WI38 (cell line): ENCODE results near the gene ENO2.
"Not testable (repeated sequence)": the region's sequence is repeated elsewhere in the genome, so short reads cannot be mapped to it uniquely, and the experiment has no call there.

ENCODE experiments used
- H3K4me3 ChIP-seq: 2 replicates; pipeline ENCODE4 v1.5.1; 2011; ENCODE audit warnings: low read depth, mild to moderate bottlenecking, control low read depth, low read length
- TF ChIP-seq, protein P1 (sequence below): IDR thresholded peaks from 2 replicates; pipeline ENCODE4 v1.5.1; 2012; ENCODE audit warnings: low read depth, mild to moderate bottlenecking, control low read depth, low read length

The ENO2 gene

GRCh38 chr12:6883252-6883651 is 31.1 kb upstream of the ENO2 start:
- TF ChIP-seq, protein P1, sequence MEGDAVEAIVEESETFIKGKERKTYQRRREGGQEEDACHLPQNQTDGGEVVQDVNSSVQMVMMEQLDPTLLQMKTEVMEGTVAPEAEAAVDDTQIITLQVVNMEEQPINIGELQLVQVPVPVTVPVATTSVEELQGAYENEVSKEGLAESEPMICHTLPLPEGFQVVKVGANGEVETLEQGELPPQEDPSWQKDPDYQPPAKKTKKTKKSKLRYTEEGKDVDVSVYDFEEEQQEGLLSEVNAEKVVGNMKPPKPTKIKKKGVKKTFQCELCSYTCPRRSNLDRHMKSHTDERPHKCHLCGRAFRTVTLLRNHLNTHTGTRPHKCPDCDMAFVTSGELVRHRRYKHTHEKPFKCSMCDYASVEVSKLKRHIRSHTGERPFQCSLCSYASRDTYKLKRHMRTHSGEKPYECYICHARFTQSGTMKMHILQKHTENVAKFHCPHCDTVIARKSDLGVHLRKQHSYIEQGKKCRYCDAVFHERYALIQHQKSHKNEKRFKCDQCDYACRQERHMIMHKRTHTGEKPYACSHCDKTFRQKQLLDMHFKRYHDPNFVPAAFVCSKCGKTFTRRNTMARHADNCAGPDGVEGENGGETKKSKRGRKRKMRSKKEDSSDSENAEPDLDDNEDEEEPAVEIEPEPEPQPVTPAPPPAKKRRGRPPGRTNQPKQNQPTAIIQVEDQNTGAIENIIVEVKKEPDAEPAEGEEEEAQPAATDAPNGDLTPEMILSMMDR: no peak

GRCh38 chr12:6883683-6884082 is 30.7 kb upstream of the ENO2 start:
- TF ChIP-seq, protein P1: no peak
- H3K4me3 ChIP-seq: no peak overlapping the region

More at GRCh38 chr12:6883252-6883651, 31.1 kb upstream of the ENO2 start:
- H3K4me3 ChIP-seq: no peak overlapping the region

DNA sequence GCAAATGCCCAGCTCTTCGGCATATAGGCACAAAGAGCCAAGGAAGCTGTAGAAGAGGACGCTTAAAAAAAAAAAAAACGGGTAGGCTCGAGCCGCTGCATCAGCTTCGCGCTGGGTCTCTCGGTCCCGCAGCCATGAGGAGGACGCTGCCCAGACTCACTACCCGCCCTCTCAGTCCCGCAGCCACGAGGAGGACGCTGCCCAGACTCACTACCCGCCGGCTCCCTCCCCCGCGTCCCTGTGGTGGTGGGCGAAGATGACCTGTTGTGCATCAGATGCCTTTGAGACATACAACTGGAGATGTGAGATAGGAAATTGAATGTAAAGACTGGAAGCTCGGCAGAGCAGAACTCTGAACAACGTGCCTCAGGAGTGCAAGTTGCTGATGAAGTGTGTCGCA is 29.8 kb upstream of the ENO2 start:
- TF ChIP-seq, protein P1: no peak

DNA sequence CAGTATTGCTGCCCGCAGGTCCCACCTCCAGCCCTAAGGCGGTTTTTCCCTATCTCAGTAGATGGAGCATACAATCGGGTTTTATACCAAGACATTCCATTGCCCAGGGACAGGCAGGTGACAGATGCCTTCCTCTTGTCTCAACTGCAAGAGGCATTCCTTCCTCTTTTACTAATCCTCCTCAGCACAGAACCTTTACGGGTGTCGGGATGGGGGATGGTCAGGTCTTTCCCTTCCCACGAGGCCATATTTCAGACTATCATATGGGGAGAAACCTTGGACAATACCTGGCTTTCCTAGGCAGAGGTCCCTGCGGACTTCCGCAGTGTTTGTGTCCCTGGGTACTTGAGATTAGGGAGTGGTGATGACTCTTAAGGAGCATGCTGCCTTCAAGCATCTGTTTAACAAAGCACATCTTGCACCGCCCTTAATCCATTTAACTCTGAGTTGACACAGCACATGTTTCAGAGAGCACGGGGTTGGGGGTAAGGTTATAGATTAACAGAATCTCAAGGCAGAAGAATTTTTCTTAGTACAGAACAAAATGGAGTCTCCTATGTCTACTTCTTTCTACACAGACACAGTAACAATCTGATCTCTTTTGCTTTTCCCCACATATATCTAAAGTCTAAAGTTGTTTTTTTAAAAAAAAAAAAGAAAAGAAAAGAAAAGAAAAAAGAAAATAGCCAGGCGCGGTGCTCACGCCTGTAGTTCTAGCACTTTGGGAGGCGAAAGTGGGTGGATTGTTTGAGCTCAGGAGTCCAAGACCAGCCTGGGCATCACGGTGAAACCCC is 28.0 kb upstream of the ENO2 start:
- not testable (repeated sequence) for H3K4me3 ChIP-seq

More for the DNA sequence above, 29.8 kb upstream of the ENO2 start:
- H3K4me3 ChIP-seq: no peak overlapping the region

GRCh38 chr12:6887460-6887859 is 26.9 kb upstream of the ENO2 start:
- TF ChIP-seq, protein P1: no peak
- no peak overlapping the region for H3K4me3 ChIP-seq

DNA sequence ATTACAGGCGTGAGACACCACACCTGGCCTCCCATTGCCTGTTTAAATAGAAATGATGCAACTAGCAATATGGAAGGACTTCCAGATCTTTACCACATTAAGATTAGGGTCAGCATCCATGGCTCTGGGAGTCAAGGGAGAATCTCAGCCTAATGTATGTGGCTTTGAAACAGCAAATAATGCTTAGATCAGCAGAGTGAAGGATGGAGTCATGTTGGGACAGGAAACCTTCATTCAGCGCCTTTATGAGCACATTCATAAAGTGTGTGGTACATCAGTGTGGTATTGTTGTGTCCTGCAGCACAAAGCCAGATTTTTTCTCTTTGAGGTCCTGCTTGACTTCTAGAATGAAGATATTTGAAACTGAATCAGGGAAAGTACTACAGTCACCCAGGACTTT is 26.0 kb upstream of the ENO2 start:
- TF ChIP-seq, protein P1: no peak
- no peak overlapping the region for H3K4me3 ChIP-seq

GRCh38 chr12:6888794-6889193 is 25.6 kb upstream of the ENO2 start:
- not testable (repeated sequence) for H3K4me3 ChIP-seq

- not testable (repeated sequence) for H3K4me3 ChIP-seq
Measured at GRCh38 chr12:6889775-6890573, 24.4 kb upstream of the ENO2 start.
